Keratinocyte (primary cell): ENCODE results near the gene RNF14. TPM values are rescaled to one million over a fixed set of nuclear protein-coding genes. Genes with fewer than 3 reads are reported as not detected.

Experiments used
- DNase-seq: peaks from one replicate; pipeline ENCODE4 v3.0.0-alpha.2; 2011; ENCODE audit warnings: low read depth, missing footprints, low spot score
- FAIRE-seq: peaks from 2 replicates; lab custom pipeline; 2011; peaks lifted over from hg19 to GRCh38; lab: Jason Lieb, UNC
- H2AFZ ChIP-seq: 2 replicates; pipeline ENCODE4 v1.6.0; 2012; ENCODE audit warnings: low read length, control low read depth, inconsistent platforms; ENCODE audit not compliant: control insufficient read depth
- H3K27ac ChIP-seq: 2 replicates; pipeline ENCODE4 v1.5.1; 2011; ENCODE audit warnings: low read length; ENCODE audit not compliant: control insufficient read depth, insufficient read depth
- H3K27me3 ChIP-seq: 3 replicates; pipeline ENCODE4 v1.6.0; 2011; ENCODE audit warnings: low read length; ENCODE audit not compliant: control insufficient read depth, insufficient read depth; ENCODE audit errors: extremely low read depth
- H3K36me3 ChIP-seq, 2 experiments: 2 replicates in 1 of 2; 3 replicates in 1 of 2; pipeline ENCODE4 v1.5.1; 2011; ENCODE audit warnings: low read length in 2 of 2, mild to moderate bottlenecking in 1 of 2; ENCODE audit not compliant: control insufficient read depth in 2 of 2, insufficient read depth in 2 of 2; ENCODE audit errors: extremely low read depth in 1 of 2
- H3K4me1 ChIP-seq: 3 replicates; pipeline ENCODE4 v1.5.1; 2011; ENCODE audit warnings: low read length; ENCODE audit not compliant: control insufficient read depth, insufficient read depth; ENCODE audit errors: extremely low read depth
- H3K4me2 ChIP-seq: 3 replicates; pipeline ENCODE4 v1.6.0; 2011; ENCODE audit warnings: low read depth, low read length; ENCODE audit not compliant: control insufficient read depth, insufficient read depth; ENCODE audit errors: extremely low read depth
- H3K4me3 ChIP-seq, 3 experiments: fragments of 200-600 bp in 1 of 3; sonication (generic) in 1 of 3; 2 replicates in 2 of 3; 3 replicates in 1 of 3; pipeline ENCODE4 v1.5.1; 2011 to 2016; ENCODE audit warnings: low read length in 3 of 3, mild to moderate bottlenecking in 3 of 3, control low read depth in 2 of 3, inconsistent platforms in 1 of 3, low read depth in 1 of 3, mixed read lengths in 1 of 3, mixed run types in 1 of 3, moderate library complexity in 1 of 3; ENCODE audit not compliant: control insufficient read depth in 2 of 3, insufficient read depth in 2 of 3; ENCODE audit errors: extremely low read depth in 1 of 3
- H3K79me2 ChIP-seq: 2 replicates; pipeline ENCODE4 v1.6.0; 2012; ENCODE audit warnings: low read length; ENCODE audit not compliant: control insufficient read depth, insufficient read depth
- H3K9ac ChIP-seq: 3 replicates; pipeline ENCODE4 v1.6.0; 2011; ENCODE audit warnings: low read length; ENCODE audit not compliant: control insufficient read depth, insufficient read depth; ENCODE audit errors: extremely low read depth
- H3K9me1 ChIP-seq: 3 replicates; pipeline ENCODE4 v1.6.0; 2011; ENCODE audit warnings: low read length; ENCODE audit not compliant: control insufficient read depth, insufficient read depth; ENCODE audit errors: extremely low read depth
- H3K9me3 ChIP-seq: 2 replicates; pipeline ENCODE4 v1.5.1; 2012; ENCODE audit warnings: low read depth, low read length; ENCODE audit not compliant: control insufficient read depth
- H4K20me1 ChIP-seq: 3 replicates; pipeline ENCODE4 v1.6.0; 2011; ENCODE audit warnings: low read length; ENCODE audit not compliant: control insufficient read depth, insufficient read depth; ENCODE audit errors: extremely low read depth
- CTCF ChIP-seq, 3 experiments: IDR thresholded peaks in 1 of 3; conservative IDR thresholded peaks in 1 of 3; optimal IDR thresholded peaks in 1 of 3; 2 replicates in 2 of 3; 3 replicates in 1 of 3; pipeline versions ENCODE3 to v1.5.1; 2011; ENCODE audit warnings: low read length in 3 of 3, mild to moderate bottlenecking in 3 of 3, moderate library complexity in 2 of 3, control low read depth in 1 of 3, inconsistent platforms in 1 of 3; ENCODE audit not compliant: insufficient read depth in 2 of 3; ENCODE audit errors: extremely low read depth in 1 of 3
- EZH2 ChIP-seq: IDR thresholded peaks from one replicate; pipeline ENCODE4 v1.6.1; 2012; ENCODE audit warnings: inconsistent platforms, mild to moderate bottlenecking, low read length, moderate library complexity
- dilution Hi-C: fragments of 300-500 bp; cut with MboI; formaldehyde crosslinking; loops from one replicate; pipeline ENCODE4 v1.7.0; 2020; ENCODE audit warnings: low sequenced_read_pairs; ENCODE audit not compliant: extremely low pct_ligation_motif_present
- polyA plus RNA-seq, 5 experiments: library from polyadenylated mRNA; depleted of rRNA in 3 of 5; stranded (reverse) in 3 of 5; stranded (forward) in 1 of 5; unstranded in 1 of 5; fragments of >200 nt; gene quantifications; 1 replicate in 1 of 5; 2 replicates in 3 of 5; 3 replicates in 1 of 5; pipeline versions ENCODE4 v1.2.1 to v1.2.3, GENCODE V29; 2011 to 2012; ENCODE audit warnings: missing spikeins in 2 of 5, low read depth in 1 of 5, low replicate concordance in 1 of 5

Gene RNF14
- polyA plus RNA-seq, 1 donor (not counting 4 experiments of a cell fraction or from before 2014, with no cell fraction given): 65.8 TPM

GRCh38 chr5:141958113-141958512 is 10.8 kb upstream of the RNF14 start, which contains the start of gene PCDH12:
Gene PCDH12 (minus strand): TSS chr5:141958202. CDS start chr5:141957851, 351 bp downstream.
- Histone ChIP-seq H3K79me2 (no peaks in the 10 kb centered on the region), H3K9ac (no peak within 1 kb of the TSS), H3K4me3 (no peak within 1 kb of the TSS), H3K9me3 (no peaks in the 10 kb centered on the region), H3K27ac (no peak within 1 kb of the TSS), H3K27me3 (no peaks in the 10 kb centered on the region), H3K9me1 (no peaks in the 10 kb centered on the region), H2AFZ (no peak within 1 kb of the TSS), H3K36me3 (no peaks in the 10 kb centered on the region), H4K20me1 (no peaks in the 10 kb centered on the region), H3K4me1 (peaks cover 11% of the 10 kb centered on the region), H3K4me2 (no peak within 1 kb of the TSS)
- FAIRE-seq (no peak), DNase-seq (no peak)
- TF ChIP-seq EZH2 (no peak), CTCF (optimal IDR thresholded peaks at IDR 0.05 in 1 of 3, IDR thresholded peaks at IDR 0.05 in 1 of 3, conservative IDR thresholded peaks at IDR 0.05 in 1 of 3; ENCODE audit: extremely low read depth in 1 of 3, insufficient read depth in 2 of 3, low read length in 3 of 3) (no peak)
- dilution Hi-C loops: no loop called here

- Histone ChIP-seq H3K4me2 (no peak overlapping the region), H3K9me3 (no peaks in the 10 kb centered on the region), H3K9me1 (no peaks in the 10 kb centered on the region), H3K9ac (no peak overlapping the region), H3K36me3 (no peaks in the 10 kb centered on the region), H3K27ac (no peak overlapping the region), H3K4me1 (peaks cover 11% of the 10 kb centered on the region), H2AFZ (no peak overlapping the region), H3K79me2 (no peaks in the 10 kb centered on the region), H4K20me1 (no peaks in the 10 kb centered on the region), H3K4me3 (no peak overlapping the region), H3K27me3 (no peaks in the 10 kb centered on the region)
- FAIRE-seq (no peak), DNase-seq (no peak)
- TF ChIP-seq CTCF (optimal IDR thresholded peaks at IDR 0.05 in 1 of 3, IDR thresholded peaks at IDR 0.05 in 1 of 3, conservative IDR thresholded peaks at IDR 0.05 in 1 of 3; ENCODE audit: extremely low read depth in 1 of 3, insufficient read depth in 2 of 3, low read length in 3 of 3): no peak
- TF ChIP-seq EZH2: no peak
- dilution Hi-C loops: no loop called here
These were observed 10.2 kb upstream of the RNF14 start for GRCh38 chr5:141958546-141959172.
